ENCODE data around the gene TAF4.
"Not testable (repeated sequence)": the region's sequence is repeated elsewhere in the genome, so short reads cannot be mapped to it uniquely, and the experiment has no call there.

TAF4 gene

GRCh38 chr20:61982951-61983315 is 82.7 kb downstream of the TAF4 start:
- Histone ChIP-seq H3K9ac (ENCODE audit: low read length in 5 of 5) (no peak overlapping the region), H3K9me3 (ENCODE audit: control insufficient read depth in 5 of 5, low read length in 5 of 5) (peaks cover 0 to 3% (median 0%) of the 10 kb centered on the region in 5 donors), H3K4me1 (ENCODE audit: control insufficient read depth in 5 of 5, insufficient read depth in 5 of 5, low read length in 5 of 5) (peaks cover 0 to 6% (median 4%) of the 10 kb centered on the region in 5 donors), H3K27me3 (ENCODE audit: control insufficient read depth in 5 of 5, insufficient read depth in 4 of 5, low read length in 5 of 5) (no peaks in the 10 kb centered on the region), H3K36me3 (ENCODE audit: control insufficient read depth in 5 of 5, insufficient read depth in 5 of 5, low read length in 5 of 5) (peaks cover 0 to 46% (median 28%) of the 10 kb centered on the region in 5 donors), H3K27ac (ENCODE audit: low read depth, low read length) (no peak overlapping the region), H3K4me3 (ENCODE audit: low read depth in 1 of 5, low read length in 5 of 5) (no peak overlapping the region)

- H3K4me1 ChIP-seq (ENCODE audit: control insufficient read depth in 5 of 5, insufficient read depth in 5 of 5, low read length in 5 of 5): peaks cover 0 to 6% (median 4%) of the 10 kb centered on the region in 5 donors
- H3K27ac ChIP-seq (ENCODE audit: low read depth, low read length): no peak overlapping the region
- peaks cover 0 to 43% (median 25%) of the 10 kb centered on the region in 5 donors for H3K36me3 ChIP-seq (ENCODE audit: control insufficient read depth in 5 of 5, insufficient read depth in 5 of 5, low read length in 5 of 5)
- H3K9me3 ChIP-seq (ENCODE audit: control insufficient read depth in 5 of 5, low read length in 5 of 5): peaks cover 0 to 3% (median 0%) of the 10 kb centered on the region in 5 donors
- no peaks in the 10 kb centered on the region for H3K27me3 ChIP-seq (ENCODE audit: control insufficient read depth in 5 of 5, insufficient read depth in 4 of 5, low read length in 5 of 5)
- H3K9ac ChIP-seq (ENCODE audit: low read length in 5 of 5): no peak overlapping the region
- no peak overlapping the region for H3K4me3 ChIP-seq (ENCODE audit: low read depth in 1 of 5, low read length in 5 of 5)
These were observed 83.3 kb downstream of the TAF4 start for GRCh38 chr20:61982191-61982950.

- not testable (repeated sequence) for H3K4me3 ChIP-seq (ENCODE audit: low read depth in 1 of 5, low read length in 5 of 5); H3K9ac ChIP-seq (ENCODE audit: low read length in 5 of 5); H3K4me1 ChIP-seq (ENCODE audit: control insufficient read depth in 5 of 5, insufficient read depth in 5 of 5, low read length in 5 of 5); H3K9me3 ChIP-seq (ENCODE audit: control insufficient read depth in 5 of 5, low read length in 5 of 5); H3K27me3 ChIP-seq (ENCODE audit: control insufficient read depth in 5 of 5, insufficient read depth in 4 of 5, low read length in 5 of 5); H3K27ac ChIP-seq (ENCODE audit: low read depth, low read length)
- H3K36me3 ChIP-seq (ENCODE audit: control insufficient read depth in 5 of 5, insufficient read depth in 5 of 5, low read length in 5 of 5): peaks cover 0 to 42% (median 24%) of the 10 kb centered on the region in 5 donors
These were observed 84.0 kb downstream of the TAF4 start for GRCh38 chr20:61981691-61982090.

- Histone ChIP-seq H3K36me3 (ENCODE audit: control insufficient read depth in 5 of 5, insufficient read depth in 5 of 5, low read length in 5 of 5) (peaks cover 0 to 45% (median 28%) of the 10 kb centered on the region in 5 donors), H3K4me1 (ENCODE audit: control insufficient read depth in 5 of 5, insufficient read depth in 5 of 5, low read length in 5 of 5) (peaks cover 0 to 6% (median 4%) of the 10 kb centered on the region in 5 donors), H3K9me3 (ENCODE audit: control insufficient read depth in 5 of 5, low read length in 5 of 5) (peaks cover 0 to 3% (median 0%) of the 10 kb centered on the region in 5 donors), H3K9ac (ENCODE audit: low read length in 5 of 5) (no peak overlapping the region), H3K27me3 (ENCODE audit: control insufficient read depth in 5 of 5, insufficient read depth in 4 of 5, low read length in 5 of 5) (no peaks in the 10 kb centered on the region), H3K4me3 (ENCODE audit: low read depth in 1 of 5, low read length in 5 of 5) (no peak overlapping the region), H3K27ac (ENCODE audit: low read depth, low read length) (no peak overlapping the region)
These were observed 84.8 kb downstream of the TAF4 start for GRCh38 chr20:61980647-61981583.

GRCh38 chr20:61979701-61980635 is 85.7 kb downstream of the TAF4 start:
- Histone ChIP-seq H3K27ac (ENCODE audit: low read depth, low read length) (no peak overlapping the region), H3K9me3 (ENCODE audit: control insufficient read depth in 5 of 5, low read length in 5 of 5) (no peaks in the 10 kb centered on the region), H3K4me3 (ENCODE audit: low read depth in 1 of 5, low read length in 5 of 5) (no peak overlapping the region), H3K27me3 (ENCODE audit: control insufficient read depth in 5 of 5, insufficient read depth in 4 of 5, low read length in 5 of 5) (no peaks in the 10 kb centered on the region), H3K9ac (ENCODE audit: low read length in 5 of 5) (no peak overlapping the region), H3K36me3 (ENCODE audit: control insufficient read depth in 5 of 5, insufficient read depth in 5 of 5, low read length in 5 of 5) (peaks cover 1 to 44% (median 26%) of the 10 kb centered on the region in 5 donors), H3K4me1 (ENCODE audit: control insufficient read depth in 5 of 5, insufficient read depth in 5 of 5, low read length in 5 of 5) (peaks cover 0 to 6% (median 4%) of the 10 kb centered on the region in 5 donors)

- Histone ChIP-seq H3K27me3 (ENCODE audit: control insufficient read depth in 5 of 5, insufficient read depth in 4 of 5, low read length in 5 of 5) (no peaks in the 10 kb centered on the region), H3K36me3 (ENCODE audit: control insufficient read depth in 5 of 5, insufficient read depth in 5 of 5, low read length in 5 of 5) (peaks cover 3 to 44% (median 27%) of the 10 kb centered on the region in 5 donors), H3K4me3 (ENCODE audit: low read depth in 1 of 5, low read length in 5 of 5) (no peak overlapping the region), H3K9ac (ENCODE audit: low read length in 5 of 5) (no peak overlapping the region), H3K9me3 (ENCODE audit: control insufficient read depth in 5 of 5, low read length in 5 of 5) (no peaks in the 10 kb centered on the region), H3K27ac (ENCODE audit: low read depth, low read length) (no peak overlapping the region), H3K4me1 (ENCODE audit: control insufficient read depth in 5 of 5, insufficient read depth in 5 of 5, low read length in 5 of 5) (peaks cover 0 to 6% (median 4%) of the 10 kb centered on the region in 5 donors)
These were observed 86.6 kb downstream of the TAF4 start for GRCh38 chr20:61979090-61979489.

GRCh38 chr20:61978491-61978890 is 87.2 kb downstream of the TAF4 start:
- Histone ChIP-seq H3K4me3 (ENCODE audit: low read depth in 1 of 5, low read length in 5 of 5) (no peak overlapping the region), H3K9me3 (ENCODE audit: control insufficient read depth in 5 of 5, low read length in 5 of 5) (no peaks in the 10 kb centered on the region), H3K4me1 (ENCODE audit: control insufficient read depth in 5 of 5, insufficient read depth in 5 of 5, low read length in 5 of 5) (peaks cover 0 to 6% (median 4%) of the 10 kb centered on the region in 5 donors), H3K27me3 (ENCODE audit: control insufficient read depth in 5 of 5, insufficient read depth in 4 of 5, low read length in 5 of 5) (no peaks in the 10 kb centered on the region), H3K36me3 (ENCODE audit: control insufficient read depth in 5 of 5, insufficient read depth in 5 of 5, low read length in 5 of 5) (peaks cover 3 to 45% (median 29%) of the 10 kb centered on the region in 5 donors), H3K9ac (ENCODE audit: low read length in 5 of 5) (no peak overlapping the region), H3K27ac (ENCODE audit: low read depth, low read length) (no peak overlapping the region)

- no peaks in the 10 kb centered on the region for H3K9me3 ChIP-seq (ENCODE audit: control insufficient read depth in 5 of 5, low read length in 5 of 5)
- peaks cover 3 to 53% (median 38%) of the 10 kb centered on the region in 5 donors for H3K36me3 ChIP-seq (ENCODE audit: control insufficient read depth in 5 of 5, insufficient read depth in 5 of 5, low read length in 5 of 5)
- H3K4me1 ChIP-seq (ENCODE audit: control insufficient read depth in 5 of 5, insufficient read depth in 5 of 5, low read length in 5 of 5): peaks cover 0 to 6% (median 4%) of the 10 kb centered on the region in 5 donors
- no peak overlapping the region for H3K27ac ChIP-seq (ENCODE audit: low read depth, low read length)
- H3K4me3 ChIP-seq (ENCODE audit: low read depth in 1 of 5, low read length in 5 of 5): no peak overlapping the region
- no peaks in the 10 kb centered on the region for H3K27me3 ChIP-seq (ENCODE audit: control insufficient read depth in 5 of 5, insufficient read depth in 4 of 5, low read length in 5 of 5)
- H3K9ac ChIP-seq (ENCODE audit: low read length in 5 of 5): no peak overlapping the region
These were observed 88.3 kb downstream of the TAF4 start for GRCh38 chr20:61977419-61977786.

GRCh38 chr20:61976644-61977418 is 88.8 kb downstream of the TAF4 start:
- Histone ChIP-seq H3K9ac (ENCODE audit: low read length in 5 of 5) (no peak overlapping the region), H3K36me3 (ENCODE audit: control insufficient read depth in 5 of 5, insufficient read depth in 5 of 5, low read length in 5 of 5) (peaks cover 3 to 57% (median 39%) of the 10 kb centered on the region in 5 donors), H3K27ac (ENCODE audit: low read depth, low read length) (no peak overlapping the region)

More at GRCh38 chr20:61976644-61977418, 88.8 kb downstream of the TAF4 start:
- Histone ChIP-seq H3K4me3 (ENCODE audit: low read depth in 1 of 5, low read length in 5 of 5) (no peak overlapping the region), H3K9me3 (ENCODE audit: control insufficient read depth in 5 of 5, low read length in 5 of 5) (no peaks in the 10 kb centered on the region), H3K4me1 (ENCODE audit: control insufficient read depth in 5 of 5, insufficient read depth in 5 of 5, low read length in 5 of 5) (peaks cover 0 to 6% (median 4%) of the 10 kb centered on the region in 5 donors), H3K27me3 (ENCODE audit: control insufficient read depth in 5 of 5, insufficient read depth in 4 of 5, low read length in 5 of 5) (no peaks in the 10 kb centered on the region)

Data from subcutaneous abdominal adipose tissue (tissue), 5 donors.